Activated T-cell treated with anti-CD3 and anti-CD28 coated beads for 24 hours (primary cell): Measurements from ENCODE around the gene ARHGAP4.

ENCODE experiments used
- DNase-seq: peaks from one replicate; pipeline ENCODE4 v3.0.0-alpha.2; 2020; ENCODE audit warnings: low read depth

Gene ARHGAP4

GRCh38 chrX:153945956-153946943, 20.2 kb upstream of the ARHGAP4 start:
- DNase-seq, result no peak

GRCh38 chrX:153944800-153945150, 18.7 kb upstream of the ARHGAP4 start:
- DNase-seq, result no peak

GRCh38 chrX:153944140-153944799, 18.2 kb upstream of the ARHGAP4 start, which contains the start of gene RENBP:
Gene RENBP (minus strand): TSS chrX:153944643. CDS start chrX:153944610, 33 bp downstream.
- DNase-seq, result no peak

GRCh38 chrX:153941336-153942252, 15.5 kb upstream of the ARHGAP4 start:
- no peak for DNase-seq

GRCh38 chrX:153939573-153939972, 13.5 kb upstream of the ARHGAP4 start:
- no peak for DNase-seq

GRCh38 chrX:153938226-153938786, 12.2 kb upstream of the ARHGAP4 start:
- no peak for DNase-seq

GRCh38 chrX:153937056-153937455, 11.0 kb upstream of the ARHGAP4 start:
- no peak for DNase-seq

GRCh38 chrX:153935326-153935851, 9.3 kb upstream of the ARHGAP4 start:
- no peak for DNase-seq

GRCh38 chrX:153934762-153935325, 8.8 kb upstream of the ARHGAP4 start, which contains the start of gene NAA10:
Gene NAA10 (minus strand): TSS chrX:153935037. CDS start chrX:153934904, 133 bp downstream.
- peak; percentile 55 for DNase-seq

GRCh38 chrX:153934148-153934761, 8.2 kb upstream of the ARHGAP4 start:
- DNase-seq, result no peak

- no peak for DNase-seq
These were observed 7.7 kb upstream of the ARHGAP4 start for GRCh38 chrX:153933748-153934147.

GRCh38 chrX:153932220-153932915, 6.3 kb upstream of the ARHGAP4 start:
- no peak for DNase-seq

GRCh38 chrX:153931748-153932147, 5.7 kb upstream of the ARHGAP4 start:
- DNase-seq, result no peak

GRCh38 chrX:153931151-153931550, 5.1 kb upstream of the ARHGAP4 start:
- DNase-seq, result no peak

- DNase-seq, result no peak
These were observed 4.2 kb upstream of the ARHGAP4 start for GRCh38 chrX:153930011-153930910.

- DNase-seq, result no peak
These were observed 3.5 kb upstream of the ARHGAP4 start for GRCh38 chrX:153929576-153929975.

GRCh38 chrX:153928846-153929245, 2.8 kb upstream of the ARHGAP4 start:
- no peak for DNase-seq

GRCh38 chrX:153927922-153928760, 2.1 kb upstream of the ARHGAP4 start:
- DNase-seq, result peak; percentile 84
